ENCODE results near the gene PARS2.

DNA sequence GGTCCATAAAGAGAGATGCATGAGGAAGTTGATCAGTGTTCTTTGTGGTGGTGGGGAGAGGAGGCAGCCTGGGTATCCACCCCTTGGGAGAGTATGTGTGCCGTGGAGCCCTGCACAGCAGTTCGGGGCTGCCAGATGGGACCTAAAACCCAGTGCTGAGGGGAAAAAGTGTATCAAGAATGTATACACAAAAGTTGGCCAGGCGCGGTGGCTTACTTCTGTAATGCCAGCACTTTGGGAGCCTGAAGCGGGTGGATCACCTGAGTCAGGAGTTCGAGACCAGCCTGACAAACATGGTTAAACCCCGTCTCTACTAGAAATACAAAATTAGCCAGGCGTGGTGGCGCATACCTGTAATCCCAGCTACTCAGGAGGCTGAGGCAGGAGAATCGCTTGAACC is 52.8 kb downstream of the PARS2 start:
- TF ChIP-seq EP300 (IDR thresholded peaks at IDR 0.05; ENCODE audit: borderline replicate concordance): no peak
- no peak for TF ChIP-seq CEBPB (IDR thresholded peaks at IDR 0.05)
- TF ChIP-seq EGR1 (IDR thresholded peaks at IDR 0.05): no peak
- TF ChIP-seq, protein P1, sequence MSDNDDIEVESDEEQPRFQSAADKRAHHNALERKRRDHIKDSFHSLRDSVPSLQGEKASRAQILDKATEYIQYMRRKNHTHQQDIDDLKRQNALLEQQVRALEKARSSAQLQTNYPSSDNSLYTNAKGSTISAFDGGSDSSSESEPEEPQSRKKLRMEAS (IDR thresholded peaks at IDR 0.05): no peak
- no peak for TF ChIP-seq YY1 (IDR thresholded peaks at IDR 0.05; ENCODE audit: low read depth)
- TF ChIP-seq ZBTB7A (IDR thresholded peaks at IDR 0.05; ENCODE audit: low read depth): no peak
